GM10266 (cell line): Measurements from ENCODE around the gene MVP.

Experiments
- DNase-seq: peaks from one replicate; pipeline ENCODE4 v3.0.0; 2012; ENCODE audit errors: extremely low spot score
- CTCF ChIP-seq: IDR thresholded peaks from 2 replicates; pipeline ENCODE4 v1.5.1; 2012; ENCODE audit warnings: mild to moderate bottlenecking, low read depth; ENCODE audit not compliant: control insufficient read depth, insufficient read depth; ENCODE audit errors: missing control alignments

The MVP gene

DNA sequence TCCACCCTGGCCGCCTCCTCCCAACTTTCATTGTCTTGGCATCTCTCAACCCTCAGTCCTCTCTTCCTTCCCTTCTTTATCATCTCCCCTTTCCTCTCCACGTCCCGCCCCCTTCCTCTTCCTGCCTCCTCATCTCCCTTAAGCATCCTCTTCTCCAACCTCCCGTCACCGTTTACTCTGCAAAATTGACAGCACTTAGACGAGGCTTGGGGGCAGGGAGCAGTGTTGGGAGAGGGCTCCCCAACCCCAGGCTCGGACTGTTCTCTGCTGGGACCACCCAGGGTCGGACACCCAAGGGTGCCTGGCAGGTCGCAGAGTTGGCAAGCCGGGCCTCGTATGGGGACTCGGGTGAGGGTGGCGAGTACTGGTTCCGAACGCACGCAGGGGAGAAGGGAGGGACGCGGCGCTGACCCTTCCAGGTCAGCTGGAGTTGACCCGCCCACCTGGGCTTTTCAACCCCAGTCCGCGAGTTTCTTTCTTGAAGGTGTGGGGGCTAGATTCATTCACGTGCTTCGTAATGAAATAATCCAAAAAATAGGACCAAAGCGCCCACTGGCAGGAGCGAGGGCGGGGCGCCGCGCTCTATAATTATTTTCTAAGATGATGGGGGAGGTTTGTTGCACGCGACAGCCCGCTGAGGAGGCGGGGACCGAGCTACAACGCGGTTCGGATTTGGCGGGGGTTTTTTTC is 5.1 kb upstream of the MVP start:
- DNase-seq, result no peak
- no peak for TF ChIP-seq CTCF

DNA sequence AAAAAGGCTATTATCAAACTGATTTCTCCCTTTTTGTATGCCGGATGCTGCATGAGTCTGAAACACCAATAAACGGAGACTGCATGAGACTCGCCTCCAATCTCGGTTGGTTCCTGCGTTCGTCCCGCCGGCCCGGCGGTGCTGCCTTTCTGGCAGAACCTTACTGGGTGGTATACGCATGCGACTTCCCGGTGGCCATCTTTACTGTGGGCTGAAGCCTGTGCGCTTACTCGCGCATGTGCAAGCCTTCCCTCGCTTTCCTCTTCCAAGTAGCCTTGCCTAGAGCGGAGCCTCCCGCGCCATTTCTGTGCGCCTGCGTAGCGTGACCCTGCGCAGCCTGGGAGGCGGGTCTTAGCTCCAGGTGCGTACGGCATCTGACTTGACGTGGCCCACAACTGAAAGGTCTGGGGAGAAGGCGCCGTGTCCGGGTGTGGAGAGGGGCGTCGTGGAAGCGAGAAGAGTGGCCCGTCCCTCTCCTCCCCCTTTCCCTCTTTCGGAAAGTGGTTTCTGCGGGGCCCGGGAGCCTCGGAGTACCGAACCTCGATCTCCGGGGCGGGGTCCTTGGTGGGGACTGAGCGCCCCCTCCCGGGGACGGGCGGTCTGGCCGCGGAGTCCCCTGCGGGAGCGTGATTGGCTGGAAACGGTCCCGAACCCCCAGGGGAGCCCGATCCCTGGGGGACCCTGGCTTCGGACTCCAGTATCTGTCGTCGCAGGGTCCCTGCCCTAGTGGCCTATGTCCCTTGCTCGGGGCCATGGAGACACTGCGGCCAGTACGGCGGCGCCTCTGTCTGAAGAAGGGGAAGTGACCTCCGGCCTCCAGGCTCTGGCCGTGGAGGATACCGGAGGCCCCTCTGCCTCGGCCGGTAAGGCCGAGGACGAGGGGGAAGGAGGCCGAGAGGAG is 4.2 kb upstream of the MVP start, which contains the start of gene PAGR1:
Gene PAGR1 (plus strand): TSS at position 360 of the 901 bp plus-strand sequence. CDS start 374 bp downstream, at position 734.
- peak; percentile 87 for TF ChIP-seq CTCF
- DNase-seq, result peak; percentile 93

DNA sequence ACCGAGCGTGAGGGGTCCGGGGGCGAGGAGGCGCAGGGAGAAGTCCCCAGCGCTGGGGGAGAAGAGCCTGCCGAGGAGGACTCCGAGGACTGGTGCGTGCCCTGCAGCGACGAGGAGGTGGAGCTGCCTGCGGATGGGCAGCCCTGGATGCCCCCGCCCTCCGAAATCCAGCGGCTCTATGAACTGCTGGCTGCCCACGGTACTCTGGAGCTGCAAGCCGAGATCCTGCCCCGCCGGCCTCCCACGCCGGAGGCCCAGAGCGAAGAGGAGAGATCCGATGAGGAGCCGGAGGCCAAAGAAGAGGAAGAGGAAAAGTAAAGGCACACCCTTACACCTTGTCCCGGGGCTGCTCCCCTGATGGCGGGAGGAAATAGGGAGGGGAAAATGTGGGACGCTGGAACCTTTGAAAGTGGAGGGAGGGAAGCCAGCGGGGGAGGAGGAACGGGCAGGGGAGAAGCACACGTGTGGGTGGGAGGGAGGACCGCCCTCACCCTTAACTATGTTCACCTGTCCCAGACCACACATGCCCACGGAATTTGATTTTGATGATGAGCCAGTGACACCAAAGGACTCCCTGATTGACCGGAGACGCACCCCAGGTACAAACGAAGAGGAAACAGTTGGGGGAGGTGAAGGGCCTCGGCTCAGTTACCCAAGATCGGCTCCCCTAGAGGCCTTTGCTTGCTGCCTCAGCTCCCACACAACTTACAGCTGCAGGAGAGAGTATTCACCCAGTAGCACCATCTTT is 3.4 kb upstream of the MVP start:
- TF ChIP-seq CTCF, result peak; percentile 13
- peak; percentile 50 for DNase-seq

GRCh38 chr16:29818082-29818481 is 2.2 kb upstream of the MVP start:
- TF ChIP-seq CTCF, result no peak
- no peak for DNase-seq

DNA sequence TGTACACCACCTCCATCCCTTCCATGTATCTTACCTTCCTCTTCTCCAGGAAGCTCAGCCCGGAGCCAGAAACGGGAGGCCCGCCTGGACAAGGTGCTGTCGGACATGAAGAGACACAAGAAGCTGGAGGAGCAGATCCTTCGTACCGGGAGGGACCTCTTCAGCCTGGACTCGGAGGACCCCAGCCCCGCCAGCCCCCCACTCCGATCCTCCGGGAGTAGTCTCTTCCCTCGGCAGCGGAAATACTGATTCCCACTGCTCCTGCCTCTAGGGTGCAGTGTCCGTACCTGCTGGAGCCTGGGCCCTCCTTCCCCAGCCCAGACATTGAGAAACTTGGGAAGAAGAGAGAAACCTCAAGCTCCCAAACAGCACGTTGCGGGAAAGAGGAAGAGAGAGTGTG is 756 bp upstream of the MVP start:
- no peak for TF ChIP-seq CTCF
- no peak for DNase-seq

GRCh38 chr16:29820730-29821642 is 724 bp downstream of the MVP start:
- DNase-seq, result peak; percentile 58
- no peak for TF ChIP-seq CTCF
